Activated CD8-positive, alpha-beta memory T cell treated with anti-CD3 and anti-CD28 coated beads, Interleukin-2, amount 50 U/mL, for 24 hours (primary cell): ENCODE data around the gene TRMT10A.
A peak's percentile ranks its signal among the peaks of the same experiment; 100 is the strongest.

Source experiments
- DNase-seq: peaks from one replicate; pipeline ENCODE4 v3.0.0-alpha.2; 2020; ENCODE audit errors: extremely low read depth

The TRMT10A gene

GRCh38 chr4:99563310-99564186 lies at the start of gene TRMT10A:
TRMT10A (minus strand) TSS chr4:99564039; CDS start chr4:99559338, 4,701 bp downstream.
- DNase-seq, result peak; percentile 92

DNA sequence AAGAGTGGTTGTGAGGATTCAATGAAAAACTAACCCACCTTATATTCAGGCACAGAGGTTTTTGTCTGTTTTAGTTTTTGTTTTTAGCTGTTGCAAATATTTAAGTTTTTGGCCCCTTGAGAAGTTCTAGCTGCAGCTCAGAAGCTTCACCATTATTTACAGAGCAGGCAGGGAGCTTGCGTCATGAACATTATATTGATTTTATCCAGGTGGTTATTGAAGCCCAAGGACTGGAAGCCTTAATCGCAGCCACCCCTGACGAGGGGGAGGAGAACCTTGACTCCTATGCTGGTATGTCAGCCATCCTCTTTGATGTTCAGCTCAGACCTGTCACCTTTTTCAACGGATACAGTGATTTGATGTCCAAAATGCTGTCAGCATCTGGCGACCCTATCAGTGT lies 48.9 kb upstream of the TRMT10A start:
- DNase-seq, result no peak

DNA sequence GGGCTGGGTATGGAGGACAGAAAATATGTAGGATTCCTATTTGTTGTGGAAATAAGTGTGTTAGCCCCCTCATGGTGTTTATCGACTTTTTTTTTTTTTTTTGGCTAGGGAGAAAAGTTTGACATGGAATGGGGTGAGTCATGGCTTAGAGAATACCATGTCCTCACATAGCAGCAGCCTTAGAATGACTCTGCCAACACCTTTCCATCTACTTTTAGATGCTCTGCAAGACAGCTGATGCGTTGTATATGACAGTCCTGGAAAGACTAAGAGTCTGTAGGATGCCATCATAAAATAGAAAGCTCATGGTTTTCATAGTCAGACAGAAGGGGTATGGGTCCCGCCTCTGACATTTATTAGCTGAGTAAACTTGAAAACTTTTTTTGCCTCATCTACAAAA lies 48.4 kb upstream of the TRMT10A start:
- DNase-seq, result no peak

DNA sequence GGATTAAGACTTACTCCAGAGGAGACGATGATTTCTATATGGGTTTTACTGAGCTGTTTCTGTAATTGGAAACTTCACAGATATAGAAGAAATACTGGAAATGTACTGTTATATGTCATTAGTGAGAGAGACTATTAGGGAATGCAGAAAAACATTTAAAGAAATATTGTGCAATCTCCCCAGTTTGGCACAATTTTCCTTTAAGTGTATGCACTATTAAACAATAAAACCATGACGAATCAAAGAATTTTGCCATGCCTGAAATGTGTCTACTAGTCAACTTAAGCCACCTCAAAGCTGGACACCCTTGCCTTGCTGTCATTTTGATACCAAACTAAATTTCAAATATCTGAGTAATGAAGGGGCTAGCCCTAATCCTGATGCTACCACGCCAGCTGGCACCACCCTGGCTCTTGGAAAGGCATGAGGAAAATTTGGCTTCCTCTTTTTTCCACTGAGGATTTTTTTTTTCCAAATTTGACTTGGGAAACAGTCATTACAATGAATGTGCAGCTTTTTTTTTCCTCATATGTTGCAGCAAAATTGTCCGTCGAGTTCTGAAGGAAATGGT lies 46.9 kb upstream of the TRMT10A start:
- no peak for DNase-seq

GRCh38 chr4:99608417-99608816 lies 44.6 kb upstream of the TRMT10A start:
- DNase-seq, result no peak

DNA sequence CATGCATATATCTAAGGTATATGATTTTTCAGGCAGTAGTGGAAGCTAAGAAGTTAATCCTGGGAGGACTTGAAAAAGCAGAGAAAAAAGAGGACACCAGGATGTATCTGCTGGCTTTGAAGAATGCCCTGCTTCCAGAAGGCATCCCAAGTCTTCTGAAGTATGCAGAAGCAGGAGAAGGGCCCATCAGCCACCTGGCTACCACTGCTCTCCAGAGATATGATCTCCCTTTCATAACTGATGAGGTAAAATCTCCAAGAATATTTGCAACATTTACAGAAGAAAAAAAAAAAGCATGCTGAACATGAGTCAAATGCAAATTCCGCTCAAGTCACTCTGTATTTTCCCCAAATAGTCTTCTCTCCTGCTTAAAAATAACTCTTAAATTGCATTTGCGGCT lies 42.9 kb upstream of the TRMT10A start:
- no peak for DNase-seq

- no peak for DNase-seq
These were observed 31.0 kb upstream of the TRMT10A start for GRCh38 chr4:99594818-99595217.

DNA sequence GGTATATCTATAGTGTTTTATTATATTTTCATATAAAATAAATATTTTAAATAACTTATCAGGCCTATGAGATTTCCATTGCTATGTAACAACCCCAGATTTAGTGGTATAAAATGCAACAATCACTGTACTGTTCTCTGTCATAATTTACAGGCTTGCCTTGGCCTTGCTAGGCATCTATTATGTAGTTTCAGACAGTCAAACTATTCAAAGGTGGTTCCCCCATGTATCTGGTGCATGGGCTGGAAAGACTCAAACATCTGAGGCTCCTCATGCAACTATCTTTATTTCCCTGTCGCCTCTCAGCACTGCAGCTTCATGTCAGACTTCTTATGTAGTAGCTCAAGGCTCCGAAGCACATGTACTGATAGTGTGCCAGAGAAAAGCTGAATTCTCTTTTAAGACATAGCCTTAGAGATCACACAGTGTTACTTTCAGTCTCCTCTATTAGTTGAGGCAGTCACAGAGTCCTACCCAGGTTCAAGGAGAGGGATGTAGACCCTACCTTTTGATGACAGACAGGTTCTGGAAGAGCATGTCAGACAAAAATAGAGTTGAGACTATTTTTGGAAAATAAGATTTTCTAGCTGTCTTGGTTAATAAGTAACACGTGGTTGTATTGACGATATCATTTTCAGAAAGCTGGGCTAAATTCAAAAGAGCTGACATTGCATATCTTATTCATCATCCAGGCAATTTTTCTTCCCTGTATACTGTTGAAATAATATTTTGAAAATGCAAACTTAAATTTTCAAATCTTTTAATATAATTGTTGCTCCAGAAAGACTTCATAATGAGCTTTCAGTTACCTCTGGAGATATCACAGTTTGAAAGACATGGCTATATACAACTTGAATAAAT lies 30.2 kb upstream of the TRMT10A start:
- no peak for DNase-seq

DNA sequence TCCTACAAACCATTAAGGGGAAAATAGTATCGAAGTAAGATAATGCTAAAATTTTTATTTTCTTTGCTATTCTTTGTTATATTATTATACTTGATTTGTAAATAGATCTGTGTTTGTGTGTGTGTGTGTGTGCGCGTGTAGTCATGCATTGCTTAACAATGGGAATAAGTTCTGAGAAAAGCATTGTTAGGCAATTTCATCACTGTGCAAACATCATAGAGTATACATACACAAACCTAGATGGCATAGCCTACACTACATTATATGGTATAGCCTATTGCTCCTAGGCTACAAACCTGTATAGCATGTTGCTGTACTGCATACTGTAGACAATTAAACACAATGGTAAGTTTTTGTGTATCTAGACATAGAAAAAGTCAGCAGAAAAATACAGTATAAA lies 27.9 kb upstream of the TRMT10A start:
- DNase-seq, result no peak

GRCh38 chr4:99587803-99588202 lies 24.0 kb upstream of the TRMT10A start:
- no peak for DNase-seq

DNA sequence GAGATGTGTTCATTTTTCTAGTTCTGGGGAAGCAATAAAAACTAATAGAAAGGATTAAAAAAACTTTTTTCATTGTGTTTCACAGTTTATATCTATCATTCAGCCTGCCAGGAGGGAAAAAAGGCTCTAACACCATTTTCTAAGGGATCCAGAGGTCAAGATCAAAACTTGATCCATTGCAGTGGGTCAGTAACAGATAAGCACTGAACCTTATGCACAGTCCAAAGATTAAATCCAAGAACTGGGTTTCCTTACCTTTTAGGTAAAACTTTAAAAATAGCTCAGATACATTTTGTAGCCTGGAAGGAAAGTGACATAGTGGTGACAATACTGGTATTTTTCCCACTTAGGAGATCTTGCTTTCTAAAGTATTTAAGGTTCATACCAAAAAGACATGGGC lies 23.5 kb upstream of the TRMT10A start:
- DNase-seq, result no peak

DNA sequence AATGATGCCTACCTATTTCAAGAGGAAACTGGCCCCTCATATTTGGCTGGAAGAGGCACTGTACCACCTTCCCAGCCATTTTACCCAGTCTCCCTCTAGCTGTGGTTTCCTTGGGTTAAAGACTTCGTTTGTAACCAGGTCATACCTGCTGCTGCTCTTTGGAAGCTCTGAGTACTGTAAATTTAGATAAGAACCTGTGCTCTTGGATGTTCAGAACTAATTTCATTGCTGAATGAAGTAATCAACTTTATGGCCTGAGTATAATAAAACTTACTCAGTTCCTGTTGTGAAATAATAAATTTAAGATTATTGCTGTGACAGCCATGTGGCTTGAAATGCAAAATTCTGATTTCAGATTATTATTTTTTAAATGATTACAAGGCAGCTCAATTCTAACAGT lies 23.0 kb upstream of the TRMT10A start:
- no peak for DNase-seq

DNA sequence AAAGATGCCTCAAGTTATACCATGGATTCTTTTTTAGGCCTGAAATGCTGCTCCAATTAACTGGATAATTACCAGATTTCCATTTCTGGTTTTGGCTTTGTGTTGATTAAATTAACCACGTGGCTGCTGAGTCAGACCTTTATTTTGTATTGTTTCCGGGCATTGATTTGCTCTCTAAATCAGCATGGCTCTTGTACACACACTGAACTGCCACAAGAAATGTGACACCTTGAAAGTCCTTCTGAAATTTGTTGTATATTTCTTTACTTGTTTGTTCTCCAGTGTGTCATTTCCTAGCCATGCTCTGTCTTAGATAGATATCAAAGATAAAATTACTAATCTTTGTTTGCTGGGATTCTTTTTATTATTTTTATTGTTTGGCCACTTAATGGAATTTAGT lies 22.5 kb upstream of the TRMT10A start:
- DNase-seq, result no peak

DNA sequence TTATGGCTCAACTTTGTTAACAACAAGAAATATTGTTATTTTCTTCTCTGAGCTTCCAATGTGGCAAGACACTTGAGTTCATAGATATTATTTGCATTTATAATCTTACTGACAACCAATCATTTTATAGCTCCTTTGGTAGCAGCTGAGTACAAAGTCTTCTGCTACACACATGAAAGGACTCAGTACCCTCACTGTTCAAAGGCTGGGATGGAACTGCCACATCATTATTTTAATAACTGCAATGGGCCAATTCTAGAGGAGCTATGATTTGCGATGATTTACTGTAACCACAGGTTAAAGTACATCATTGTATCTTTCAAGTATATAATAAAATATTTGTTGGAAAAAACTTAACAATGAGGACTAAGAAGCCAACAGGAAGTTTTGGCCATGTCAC lies 21.7 kb upstream of the TRMT10A start:
- no peak for DNase-seq

DNA sequence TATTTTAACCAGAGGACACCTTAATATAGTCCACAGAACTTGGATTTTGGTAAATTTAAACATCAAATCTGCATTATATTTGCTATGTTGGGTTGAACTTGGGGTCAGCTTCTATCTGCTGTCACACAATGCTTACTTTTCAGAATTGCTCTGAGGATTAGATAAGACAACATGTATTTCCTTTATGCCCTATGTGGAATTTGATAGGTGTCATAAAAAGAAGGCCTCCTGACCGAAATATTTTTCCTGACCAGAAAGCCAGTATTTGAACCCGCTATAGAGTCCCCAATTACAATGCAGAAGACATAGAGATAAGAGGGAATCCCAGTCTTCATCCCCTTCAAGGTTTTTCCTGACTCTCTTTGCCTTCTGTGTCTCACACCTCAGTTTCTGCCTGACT lies 14.9 kb upstream of the TRMT10A start:
- no peak for DNase-seq

DNA sequence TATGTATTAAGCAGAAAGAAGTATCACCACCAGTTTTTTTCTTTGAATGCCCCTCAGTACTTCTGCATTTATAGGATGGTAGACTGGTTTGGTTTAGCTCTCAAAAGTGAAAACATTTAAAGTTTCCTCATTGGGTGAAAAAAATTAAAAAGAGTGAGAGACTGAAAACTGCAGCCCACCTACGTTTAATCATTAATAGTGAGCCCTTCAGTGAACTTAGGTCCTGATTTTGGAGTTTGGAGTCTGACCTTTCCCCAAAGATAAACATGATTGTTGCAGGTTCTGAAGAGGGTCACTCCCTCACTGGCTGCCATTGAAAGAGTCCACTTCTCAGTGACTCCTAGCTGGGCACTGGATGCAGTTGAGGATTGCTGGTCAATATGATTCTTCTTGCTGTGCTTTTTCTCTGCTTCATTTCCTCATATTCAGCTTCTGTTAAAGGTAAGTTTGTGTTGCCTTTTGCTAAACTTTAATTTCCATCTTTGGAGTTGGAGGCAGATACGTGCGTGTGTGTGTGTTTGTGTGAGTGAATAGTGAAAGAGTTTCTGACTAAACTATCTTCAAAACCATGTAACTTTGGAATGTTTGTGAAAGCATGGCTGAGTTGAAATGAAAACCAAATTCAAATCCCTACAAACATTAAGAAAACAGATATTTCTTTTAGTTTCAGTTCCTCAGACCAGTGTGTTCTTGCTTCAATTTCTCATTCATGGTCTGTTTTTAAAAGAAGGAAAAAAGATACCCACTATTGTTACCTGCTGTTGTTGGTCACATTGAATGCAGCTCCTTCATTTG lies 10.9 kb upstream of the TRMT10A start, which contains the start of gene MTTP:
Gene MTTP, plus strand, starts transcription at position 295 of the 795 bp plus-strand sequence. Its CDS starts 86 bp downstream, at position 381.
- no peak for DNase-seq

- no peak for DNase-seq
These were observed 10.0 kb upstream of the TRMT10A start for GRCh38 chr4:99573735-99574368.

DNA sequence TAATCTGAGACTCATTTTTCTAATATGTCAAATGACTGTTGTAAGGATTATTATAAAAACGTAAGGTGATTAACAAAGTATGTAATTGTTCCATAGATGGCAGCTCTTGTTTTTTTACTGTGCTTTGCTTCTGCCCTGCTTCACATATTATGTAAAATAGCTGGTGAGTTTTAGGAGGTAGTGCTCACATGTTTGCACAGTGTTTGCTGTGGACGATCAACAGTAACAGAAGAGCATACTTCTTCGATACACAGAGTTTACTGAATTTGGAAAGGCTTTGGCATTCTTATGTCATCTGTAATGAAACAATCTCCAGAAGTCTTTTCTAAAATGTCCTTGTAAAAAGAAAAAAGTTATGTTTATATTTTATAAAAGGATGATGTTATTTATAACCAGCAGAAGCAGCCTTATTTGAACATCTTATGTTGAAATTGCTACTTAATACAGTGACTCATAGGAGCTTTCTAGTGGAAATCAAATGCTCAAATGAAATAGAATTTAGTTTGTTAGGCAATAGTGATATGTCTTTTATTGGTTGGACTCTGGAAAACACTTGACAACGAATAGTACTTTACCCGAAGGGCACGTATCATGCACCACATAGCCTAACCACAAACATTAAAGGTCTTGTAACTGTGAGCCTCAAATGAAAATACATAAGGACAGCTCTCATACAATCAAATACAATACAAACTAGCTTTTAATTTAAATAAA lies 8.8 kb upstream of the TRMT10A start:
- no peak for DNase-seq

GRCh38 chr4:99571883-99572282 lies 8.0 kb upstream of the TRMT10A start:
- DNase-seq, result no peak

DNA sequence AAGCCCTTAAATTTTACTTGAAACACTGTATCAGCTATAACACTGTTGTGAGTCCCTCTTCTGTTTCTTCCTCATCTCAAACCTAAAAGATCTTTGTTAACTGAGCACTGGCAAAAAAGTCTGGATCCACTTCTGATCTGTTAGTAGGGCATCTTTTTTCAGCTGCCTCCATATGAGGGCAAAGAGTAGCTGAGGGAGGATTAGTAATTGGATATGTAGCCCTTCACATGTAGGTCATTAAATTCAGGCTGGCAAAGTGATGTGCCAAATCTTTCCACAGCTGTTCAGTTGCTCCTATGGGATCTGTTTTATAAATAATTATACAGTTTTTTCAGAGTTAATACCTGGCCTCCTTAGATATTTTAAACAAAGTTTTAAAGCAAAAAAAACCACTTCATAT lies 1.1 kb upstream of the TRMT10A start:
- no peak for DNase-seq
